Urothelium cell line (cell line): ENCODE results near the gene C14orf93.
"Not testable (repeated sequence)": the region's sequence is repeated elsewhere in the genome, so short reads cannot be mapped to it uniquely, and the experiment has no call there.

Source experiments
- DNase-seq: peaks from one replicate; pipeline ENCODE4 v3.0.0; 2011; ENCODE audit warnings: low spot score, mixed read lengths
- FAIRE-seq: peaks from 2 replicates; lab custom pipeline; 2011; peaks lifted over from hg19 to GRCh38; lab: Jason Lieb, UNC

The C14orf93 gene

DNA sequence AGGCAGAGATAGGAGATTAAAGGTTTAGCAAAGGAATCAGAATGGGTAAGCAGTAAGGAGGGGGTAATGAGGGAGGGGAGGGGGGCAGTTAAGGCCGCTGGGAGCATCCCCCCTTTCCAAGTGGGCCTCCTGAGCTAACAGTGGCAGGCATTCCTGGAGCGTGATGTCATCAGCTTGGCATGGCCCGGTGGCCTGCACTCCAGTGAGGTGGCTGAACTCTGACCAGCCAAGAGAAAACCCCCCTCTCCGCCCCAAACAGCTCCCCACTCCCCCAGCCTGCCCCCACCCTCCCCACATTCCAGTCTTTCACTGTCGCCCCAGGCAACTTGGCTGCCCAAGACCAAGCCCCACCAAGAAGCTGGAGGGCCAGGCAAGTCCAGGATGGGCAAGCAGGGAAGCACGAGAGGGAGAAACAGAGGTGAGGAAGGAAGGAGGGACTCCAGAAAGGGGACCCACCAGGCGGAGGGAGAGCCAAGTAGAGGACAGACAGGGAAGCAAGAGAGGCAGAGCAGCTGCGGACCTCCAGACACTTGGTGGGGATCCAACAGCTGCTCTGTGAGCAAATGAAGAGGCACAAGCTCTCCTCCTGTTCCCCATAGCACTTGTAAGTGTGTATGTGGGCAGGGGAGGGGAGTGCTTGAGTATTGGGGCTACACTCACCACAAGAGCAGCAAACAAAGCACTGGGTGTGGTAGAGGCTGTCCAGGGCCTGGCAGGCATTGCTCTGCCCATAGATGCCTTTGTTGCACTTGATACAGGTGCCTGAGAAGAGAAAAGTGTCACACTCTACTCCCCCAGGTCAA lies 32.1 kb downstream of the C14orf93 start:
- FAIRE-seq: no peak
- peak; percentile 87 for DNase-seq

DNA sequence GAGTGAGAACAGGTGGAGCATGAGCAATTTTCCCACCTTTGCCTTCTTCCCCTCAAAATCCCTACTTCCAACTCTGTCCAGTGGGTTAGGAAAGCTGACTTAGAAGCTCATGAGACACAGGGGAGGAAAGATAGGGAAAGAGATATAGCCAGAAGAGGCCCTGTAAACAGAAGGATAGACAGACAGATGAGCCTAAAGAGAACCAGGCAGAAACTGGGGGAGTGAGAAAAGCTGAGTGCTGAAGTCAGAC lies 32.6 kb downstream of the C14orf93 start:
- FAIRE-seq (no peak), DNase-seq (no peak)

DNA sequence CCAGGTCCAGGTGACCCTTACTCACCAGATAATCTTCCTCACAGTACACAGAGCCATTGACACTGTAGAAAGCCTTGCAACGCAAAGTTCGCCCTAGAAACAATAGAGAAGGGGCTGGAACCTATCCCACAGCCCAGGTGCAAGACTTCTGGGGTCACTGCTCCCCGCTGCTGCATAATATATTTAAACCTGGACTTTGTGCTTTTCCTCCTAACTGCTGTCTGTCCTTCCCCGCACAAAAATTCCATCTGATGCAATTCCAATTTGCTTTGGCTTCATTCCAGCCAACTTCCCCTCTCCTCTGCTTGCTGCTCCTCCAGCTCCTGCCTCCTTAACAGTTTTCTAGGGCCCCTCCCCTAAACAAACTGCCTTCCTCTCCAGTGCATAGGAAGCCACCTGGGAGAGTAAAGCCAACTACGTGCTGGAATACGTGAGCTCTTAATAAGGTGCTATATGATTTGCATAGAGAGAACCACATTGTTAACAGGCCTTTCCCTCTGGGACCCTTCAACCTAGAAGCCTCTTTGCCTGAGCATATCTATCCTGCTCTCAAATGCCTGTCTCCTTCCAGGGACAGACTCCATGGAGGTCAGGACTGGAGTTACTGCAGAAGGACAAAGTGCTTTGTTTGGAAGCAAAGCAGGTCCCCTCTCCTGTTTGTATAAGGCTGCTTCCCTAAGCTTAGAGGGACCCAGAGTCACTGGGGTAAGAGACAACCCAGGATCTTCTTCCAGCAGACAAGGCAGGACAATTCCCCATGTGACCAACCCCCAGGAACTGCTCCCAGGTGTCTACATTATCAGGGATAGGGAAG lies 33.1 kb downstream of the C14orf93 start:
- no peak for FAIRE-seq
- peak; percentile 44 for DNase-seq

DNA sequence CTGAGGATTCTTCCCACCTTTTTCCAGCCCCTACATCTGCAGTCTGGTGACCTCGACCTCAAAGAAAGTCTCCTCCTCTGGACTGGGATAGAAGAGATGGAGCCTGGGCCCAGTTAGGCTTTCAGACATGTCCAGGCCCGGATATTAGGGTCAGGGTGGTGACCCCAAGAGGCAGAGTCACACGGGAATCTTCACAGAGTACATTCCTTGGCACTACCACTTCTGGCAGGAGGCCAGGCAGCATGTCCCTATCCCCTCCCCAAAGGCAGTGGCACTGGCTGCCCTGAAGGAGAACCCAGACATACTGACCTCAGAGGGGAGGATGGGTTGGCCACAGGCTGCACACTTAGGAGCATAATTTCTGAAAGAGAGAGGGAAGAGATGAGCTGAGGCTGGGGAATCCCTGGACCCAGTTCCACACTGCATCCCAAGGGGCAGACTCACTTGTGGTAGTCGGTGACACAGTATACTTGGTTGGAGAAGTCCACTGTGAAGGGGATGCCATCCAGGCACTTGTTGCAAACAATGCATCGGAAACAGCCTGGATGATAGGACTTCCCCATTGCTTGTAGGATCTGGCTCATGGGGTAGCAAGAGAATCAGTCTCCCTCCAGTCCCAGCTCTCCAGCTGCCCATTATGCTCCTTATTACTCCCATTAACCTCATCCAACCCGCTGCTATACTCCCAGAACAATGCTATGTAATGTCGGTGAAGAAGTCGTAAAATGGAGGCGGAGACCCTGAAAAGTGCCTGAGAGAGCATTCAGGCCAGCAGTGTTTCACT lies 35.2 kb downstream of the C14orf93 start:
- FAIRE-seq: no peak
- DNase-seq: no peak

DNA sequence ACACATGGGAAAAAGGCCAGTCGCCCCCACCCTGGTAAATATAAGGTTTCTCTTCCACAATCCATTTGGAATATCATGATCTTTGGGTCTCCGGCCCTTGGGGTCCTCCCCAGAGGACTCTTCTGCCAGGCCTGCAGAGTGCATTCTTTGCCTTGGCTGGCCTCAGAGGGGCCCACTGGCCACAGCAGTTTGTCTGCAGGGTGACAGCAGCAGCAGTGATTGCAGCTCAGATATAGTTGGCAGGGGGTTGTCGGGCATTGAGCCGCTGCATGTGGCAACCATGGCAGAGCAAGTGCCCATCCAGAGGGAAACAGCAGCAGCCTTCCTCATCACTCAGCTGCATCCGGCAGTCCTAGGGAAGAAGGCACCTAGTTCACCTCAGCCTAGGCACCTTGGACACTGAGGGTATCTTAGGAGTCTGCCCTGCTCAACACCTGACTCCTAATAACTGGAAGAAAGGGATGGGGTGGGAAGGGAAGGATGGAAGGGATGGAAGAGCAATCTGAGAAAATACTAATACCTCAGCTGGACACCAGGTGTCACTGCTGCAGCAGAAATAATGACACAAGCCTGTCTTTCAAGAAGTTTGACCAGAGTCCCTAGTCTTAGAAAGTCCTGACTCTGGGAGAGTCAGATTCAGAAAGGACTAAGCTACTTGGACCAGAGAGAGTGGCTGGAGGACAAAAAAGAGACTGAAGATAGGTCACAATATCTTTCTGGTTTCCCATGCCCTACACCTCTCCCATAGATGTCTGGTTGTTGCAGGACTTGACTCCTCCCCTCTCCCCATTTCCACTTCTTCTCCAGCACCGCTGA lies 36.5 kb downstream of the C14orf93 start:
- DNase-seq (peak; percentile 42), FAIRE-seq (no peak)

DNA sequence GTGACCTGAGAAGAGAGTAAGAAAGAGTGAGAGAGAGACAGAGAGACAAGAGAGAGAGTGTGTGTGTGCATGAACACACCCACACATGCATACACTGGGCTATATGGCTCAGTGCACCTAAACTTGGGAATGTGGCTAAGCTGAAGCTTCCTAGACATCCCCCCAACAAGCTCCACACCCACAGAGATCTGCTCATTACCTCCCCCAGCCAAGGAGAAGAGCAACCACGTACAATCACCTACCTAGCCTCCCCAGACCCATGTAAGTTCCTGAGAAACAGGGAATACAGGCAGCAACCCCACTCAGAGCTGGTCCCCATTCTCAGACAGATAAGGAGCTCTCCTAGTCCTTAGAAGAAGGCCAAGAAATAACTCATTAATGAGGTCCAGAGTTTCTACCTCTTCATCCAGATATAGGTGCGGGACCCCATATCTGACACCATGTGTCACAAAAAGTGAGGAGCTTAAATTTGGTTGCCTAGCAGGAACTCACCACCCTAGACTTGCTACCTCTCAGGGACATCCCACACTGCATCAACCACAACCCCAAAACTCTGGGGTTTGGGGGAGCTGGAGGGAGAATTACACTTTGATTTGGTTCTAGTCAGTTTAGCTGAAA lies 37.5 kb downstream of the C14orf93 start:
- no peak for DNase-seq
- FAIRE-seq: no peak

DNA sequence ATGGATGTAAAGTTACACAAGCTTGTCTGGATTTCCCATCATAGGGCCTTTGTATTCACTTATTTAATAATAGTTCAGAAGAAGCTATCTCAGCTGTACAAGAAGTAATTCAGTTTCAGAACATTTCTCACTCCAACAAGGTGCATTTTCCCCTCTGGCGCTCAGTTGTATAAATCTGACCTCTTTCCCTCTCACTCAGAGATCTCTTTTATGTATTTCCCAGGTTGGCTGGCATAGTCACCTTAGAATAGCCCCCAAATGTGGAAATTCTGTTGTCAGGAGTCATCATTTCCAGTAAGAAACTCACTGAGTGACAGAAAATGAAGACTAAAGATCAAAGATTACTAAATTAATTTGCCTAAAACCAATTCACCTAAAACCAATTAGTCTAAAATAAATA lies 38.8 kb downstream of the C14orf93 start:
- no peak for FAIRE-seq

DNA sequence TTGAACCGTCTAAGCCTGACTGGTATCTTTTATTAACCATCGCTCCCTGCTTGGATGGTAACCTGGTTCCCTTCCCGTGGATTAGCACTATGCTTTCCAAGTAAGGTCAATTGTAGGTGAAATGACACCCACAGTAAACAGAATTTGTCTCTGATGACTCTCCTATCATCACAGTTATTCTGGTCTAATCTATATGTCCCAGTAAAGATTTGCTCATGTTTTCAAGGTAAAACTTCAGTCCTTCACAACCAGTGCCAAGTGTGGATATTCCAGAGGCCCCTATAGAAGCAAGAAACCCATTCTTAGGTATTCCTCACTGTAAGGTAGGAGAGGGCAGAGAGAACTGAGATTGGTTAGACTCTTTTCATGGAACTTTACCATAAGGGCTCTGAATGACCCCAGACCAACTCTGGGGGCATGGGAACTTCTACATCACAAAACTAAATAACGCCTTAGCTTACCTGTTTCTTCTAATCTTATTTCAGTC lies 43.1 kb downstream of the C14orf93 start:
- FAIRE-seq: no peak
- DNase-seq: no peak

More for the DNA sequence above, 38.8 kb downstream of the C14orf93 start:
- DNase-seq: no peak

DNA sequence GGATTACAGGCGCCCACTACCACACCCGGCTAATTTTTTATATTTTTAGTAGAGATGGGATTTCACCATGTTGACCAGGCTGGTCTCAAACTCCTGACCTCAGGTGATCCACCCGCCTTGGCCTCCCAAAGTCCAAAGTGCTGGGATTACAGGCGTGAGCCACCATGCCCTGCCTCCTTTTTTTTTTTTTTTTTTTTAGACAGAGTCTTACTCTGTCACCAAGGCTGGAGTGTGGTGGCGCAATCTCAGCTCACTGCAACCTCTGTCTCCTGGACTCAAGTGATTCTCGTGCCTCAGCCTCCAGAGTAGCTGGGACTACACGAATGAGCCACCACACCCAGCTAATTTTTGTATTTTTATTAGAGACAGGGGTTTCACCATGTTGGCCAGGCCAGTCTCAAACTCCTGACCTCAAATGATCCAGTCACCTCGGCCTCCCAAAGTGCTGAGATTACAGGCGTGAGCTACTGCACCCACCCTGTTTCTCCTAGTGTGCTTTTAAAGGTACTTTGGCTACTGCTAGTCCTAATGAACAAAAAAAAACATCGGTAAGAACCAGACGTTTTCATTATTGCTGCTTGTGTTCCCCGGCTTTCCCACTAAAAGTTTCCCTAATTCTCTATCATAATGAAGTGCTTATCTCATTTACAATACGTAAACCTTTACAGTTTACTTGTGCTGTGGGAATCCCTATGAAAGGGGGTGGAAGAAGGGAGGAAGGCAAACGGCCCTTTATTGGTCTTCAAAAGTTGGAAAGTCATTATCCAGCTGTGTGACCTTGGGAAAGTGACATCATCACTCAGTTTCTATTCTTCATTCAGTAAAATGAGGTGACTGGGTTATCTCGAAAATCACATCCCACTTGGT lies 43.8 kb downstream of the C14orf93 start:
- not testable (repeated sequence) for DNase-seq, FAIRE-seq

DNA sequence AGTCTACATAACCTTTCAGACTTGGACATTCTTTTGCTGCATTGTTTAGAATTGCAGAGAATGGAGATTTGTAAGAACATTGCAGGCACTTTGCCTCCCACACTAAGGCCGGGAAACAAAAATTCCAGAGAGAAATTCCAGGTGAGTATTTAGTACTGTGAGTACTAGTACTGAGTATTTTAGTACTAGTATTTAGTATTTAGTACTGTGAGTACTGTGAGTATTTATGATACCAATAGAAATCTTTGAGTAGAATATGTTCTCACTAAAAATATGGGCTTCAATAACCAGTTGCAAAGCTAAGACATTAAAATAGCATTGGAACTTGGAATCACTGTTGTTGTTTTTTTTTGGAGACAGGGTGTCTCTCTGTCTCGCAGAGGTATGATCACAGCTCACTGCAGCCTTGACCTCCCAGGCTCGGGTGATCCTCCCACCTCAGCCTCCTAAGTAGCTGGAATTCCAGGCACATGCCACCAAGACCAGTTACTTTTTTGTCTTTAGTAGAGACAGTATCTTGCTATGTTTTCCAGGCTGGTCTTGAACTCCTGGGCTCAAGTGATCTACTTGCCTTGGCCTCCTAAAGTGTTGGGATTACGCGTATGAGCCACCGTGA lies 47.8 kb downstream of the C14orf93 start:
- FAIRE-seq: no peak
- DNase-seq: no peak

DNA sequence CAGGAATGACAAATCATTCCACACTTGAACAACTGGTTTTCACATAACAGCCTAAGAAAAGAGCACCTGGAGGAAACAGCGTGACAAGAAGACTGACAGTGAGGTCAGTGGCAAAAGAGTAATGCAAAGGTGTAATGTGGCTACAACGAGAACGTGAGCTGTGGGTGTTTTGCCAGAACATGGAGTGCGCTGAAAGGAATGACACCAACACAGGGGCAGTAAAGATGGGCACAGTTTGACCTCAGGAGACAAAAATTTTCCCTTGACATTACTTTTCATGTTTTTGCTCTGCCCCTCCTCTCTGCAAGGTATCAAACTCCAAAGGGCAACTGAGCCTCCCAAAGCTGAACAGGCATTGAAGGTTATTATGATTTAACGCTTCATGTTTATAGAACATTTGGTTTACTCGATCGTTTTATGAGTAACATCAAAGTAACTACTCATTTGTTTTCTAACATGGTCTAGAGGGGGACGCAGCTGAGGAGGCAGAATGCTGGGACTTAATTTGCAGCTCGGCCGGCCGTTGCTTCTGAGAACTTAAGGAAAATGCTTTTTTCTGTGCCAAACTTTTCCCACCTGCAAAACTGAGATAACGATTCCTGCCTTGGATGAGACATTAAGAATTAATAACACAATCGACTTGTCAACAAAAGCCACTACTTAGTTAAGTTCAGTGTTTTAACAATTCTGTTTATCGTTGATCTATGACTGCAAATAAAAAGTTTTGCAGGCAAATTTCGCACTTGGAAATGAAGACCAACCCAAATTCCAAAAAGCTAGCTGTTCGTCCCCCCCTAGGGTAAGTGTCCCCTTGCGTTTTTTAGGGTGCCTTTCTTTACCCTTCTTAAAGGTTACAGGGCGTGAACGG lies 54.0 kb downstream of the C14orf93 start:
- FAIRE-seq (no peak), DNase-seq (no peak)

DNA sequence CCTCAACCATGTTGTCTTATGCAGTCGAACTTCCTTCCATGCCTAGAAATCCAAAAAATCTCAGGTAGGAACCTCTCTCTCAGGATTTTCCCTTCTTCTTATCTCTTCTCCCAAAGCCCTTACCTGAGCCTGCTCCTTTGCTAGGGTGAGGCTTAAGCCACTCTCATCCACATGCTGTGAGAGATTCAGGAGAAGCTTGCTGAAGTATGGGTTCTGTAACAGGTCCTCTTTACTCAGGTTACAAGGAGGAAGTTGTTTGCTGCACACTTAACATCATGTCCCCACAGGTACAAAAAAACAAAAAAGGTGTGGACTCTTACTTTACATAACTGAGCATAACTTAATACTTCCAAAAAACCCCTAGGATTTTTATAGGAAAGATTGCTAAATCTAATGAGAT lies 57.5 kb downstream of the C14orf93 start:
- DNase-seq (no peak), FAIRE-seq (no peak)

DNA sequence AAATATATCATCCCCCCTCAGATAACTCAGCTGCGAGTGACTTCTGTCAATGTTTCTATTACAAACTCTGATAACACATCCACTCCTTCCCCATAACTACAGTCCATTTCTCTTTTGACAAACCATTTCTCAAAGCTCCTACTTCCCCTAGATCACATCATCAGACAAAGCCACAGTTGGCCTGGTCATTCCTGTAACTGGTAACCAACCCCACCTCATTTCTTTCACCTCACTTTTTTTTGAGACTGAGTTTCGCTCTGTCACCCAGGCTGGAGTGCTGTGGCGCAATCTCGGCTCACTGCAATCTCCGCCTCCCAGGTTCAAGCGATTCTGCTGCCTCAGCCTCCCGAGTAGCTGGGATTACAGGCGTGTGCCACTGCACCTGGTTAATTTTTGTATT lies 58.1 kb downstream of the C14orf93 start:
- DNase-seq, FAIRE-seq: not testable (repeated sequence)

DNA sequence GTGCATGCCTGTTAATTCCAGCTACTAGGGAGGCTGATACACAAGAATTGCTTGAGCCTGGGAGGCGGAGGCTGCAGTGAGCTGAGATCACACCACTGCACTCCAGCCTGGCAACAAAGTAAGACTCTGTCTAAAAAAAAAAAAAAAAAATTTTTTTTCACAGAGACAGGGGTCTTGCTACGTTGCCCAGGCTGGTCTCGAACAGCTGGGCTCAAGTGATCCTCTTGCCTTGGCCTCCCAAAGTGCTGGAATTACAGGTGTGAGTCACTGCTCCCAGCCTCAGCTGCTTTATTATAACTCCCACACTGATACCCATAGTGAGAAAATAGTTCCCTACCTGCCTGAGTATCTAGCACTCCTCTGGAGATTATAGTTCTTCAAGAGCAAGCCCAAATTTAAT lies 64.3 kb downstream of the C14orf93 start:
- FAIRE-seq: no peak
- no peak for DNase-seq

DNA sequence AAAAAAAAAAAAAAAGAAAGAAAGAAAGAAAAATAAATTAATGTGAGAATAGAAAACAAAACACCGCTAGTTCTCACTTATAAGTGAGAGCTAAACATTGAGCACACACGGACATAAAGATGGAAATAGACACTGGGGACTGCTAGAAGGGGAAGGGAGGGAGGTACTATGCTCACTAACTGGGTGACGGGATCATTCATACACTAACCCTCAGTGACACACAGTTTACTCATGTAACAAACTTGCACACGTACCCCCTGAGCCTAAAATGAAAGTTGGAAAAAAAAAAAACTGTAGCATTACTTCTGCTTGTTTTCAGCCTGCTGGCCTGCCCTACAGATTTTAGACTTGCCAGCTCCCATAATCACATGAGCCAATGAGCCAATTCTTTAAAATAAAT lies 70.3 kb downstream of the C14orf93 start:
- FAIRE-seq: no peak
- no peak for DNase-seq
